Measurements from ENCODE around the gene PDE6D. TPM values are rescaled to one million over a fixed set of nuclear protein-coding genes. Genes with fewer than 3 reads are reported as not detected.

Gene PDE6D
- total RNA-seq, 6 donors from 2014 or later: 10.5 to 22.8 (median 17.4) TPM

- no peak for TF ChIP-seq POLR2AphosphoS5 (IDR thresholded peaks at IDR 0.05)
- no peak for TF ChIP-seq POLR2A (IDR thresholded peaks at IDR 0.05)
- no peak for TF ChIP-seq EP300 (IDR thresholded peaks at IDR 0.05)
- TF ChIP-seq CTCF (IDR thresholded peaks at IDR 0.05): no peak
- Histone ChIP-seq H3K4me3 (no peak overlapping the region), H3K4me1 (no peaks in the 10 kb centered on the region), H3K27me3 (no peaks in the 10 kb centered on the region), H3K36me3 (peaks cover 0 to 12% (median 0%) of the 10 kb centered on the region in 4 donors), H3K9me3 (no peaks in the 10 kb centered on the region), H3K27ac (no peak overlapping the region)
- ATAC-seq (ENCODE audit: low FRiP score in 2 of 2): no peak
- WGBS, 2 donors: 88 to 98% methylated on average over 8 of the region's 8 CpGs
- DNase-seq: no peak
These were observed 35.4 kb upstream of the PDE6D start for GRCh38 chr2:231816327-231817026.

- Histone ChIP-seq H3K4me1 (no peaks in the 10 kb centered on the region), H3K36me3 (peaks cover 11 to 56% (median 35%) of the 10 kb centered on the region in 4 donors)
- TF ChIP-seq CTCF (IDR thresholded peaks at IDR 0.05) (no peak), EP300 (IDR thresholded peaks at IDR 0.05) (no peak), POLR2AphosphoS5 (IDR thresholded peaks at IDR 0.05) (no peak), POLR2A (IDR thresholded peaks at IDR 0.05) (no peak)
These were observed 29.8 kb upstream of the PDE6D start for GRCh38 chr2:231810905-231811304.

DNA sequence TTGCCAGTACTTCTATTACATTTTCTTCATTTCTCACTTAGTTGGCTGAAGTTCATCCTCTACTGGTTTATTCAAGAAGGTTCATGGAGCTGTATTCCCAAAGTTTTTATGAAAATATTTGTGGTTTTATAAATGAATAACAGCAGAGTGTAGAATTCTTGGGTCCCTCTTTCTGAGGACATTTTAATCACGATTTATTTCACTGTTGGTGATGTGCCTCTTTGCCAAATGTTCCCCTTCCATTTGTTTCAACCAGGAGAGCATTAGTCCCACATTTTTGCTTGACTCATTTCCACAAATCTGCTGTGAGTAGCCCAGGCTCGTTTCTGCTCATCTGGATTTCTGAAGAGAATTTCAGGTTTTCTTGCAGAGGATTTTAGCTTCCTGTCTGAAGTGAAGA, 25.9 kb upstream of the PDE6D start:
- no peak for DNase-seq
- Histone ChIP-seq H3K4me1 (no peaks in the 10 kb centered on the region), H3K27me3 (no peaks in the 10 kb centered on the region), H3K36me3 (peaks cover 11 to 69% (median 51%) of the 10 kb centered on the region in 4 donors), H3K9me3 (no peaks in the 10 kb centered on the region), H3K4me3 (no peak overlapping the region), H3K27ac (no peak overlapping the region)
- WGBS, 2 donors: 85 to 87% methylated on average over 2 of the region's 2 CpGs
- ATAC-seq (ENCODE audit: low FRiP score in 2 of 2): no peak
- no peak for TF ChIP-seq CTCF (IDR thresholded peaks at IDR 0.05)
- no peak for TF ChIP-seq EP300 (IDR thresholded peaks at IDR 0.05)
- TF ChIP-seq POLR2A (IDR thresholded peaks at IDR 0.05): no peak
- no peak for TF ChIP-seq POLR2AphosphoS5 (IDR thresholded peaks at IDR 0.05)

More at GRCh38 chr2:231810905-231811304, 29.8 kb upstream of the PDE6D start:
- H3K27ac ChIP-seq: no peak overlapping the region
- DNase-seq: no peak
- H3K9me3 ChIP-seq: no peaks in the 10 kb centered on the region
- H3K4me3 ChIP-seq: no peak overlapping the region
- ATAC-seq (ENCODE audit: low FRiP score in 2 of 2): no peak
- H3K27me3 ChIP-seq: no peaks in the 10 kb centered on the region

DNA sequence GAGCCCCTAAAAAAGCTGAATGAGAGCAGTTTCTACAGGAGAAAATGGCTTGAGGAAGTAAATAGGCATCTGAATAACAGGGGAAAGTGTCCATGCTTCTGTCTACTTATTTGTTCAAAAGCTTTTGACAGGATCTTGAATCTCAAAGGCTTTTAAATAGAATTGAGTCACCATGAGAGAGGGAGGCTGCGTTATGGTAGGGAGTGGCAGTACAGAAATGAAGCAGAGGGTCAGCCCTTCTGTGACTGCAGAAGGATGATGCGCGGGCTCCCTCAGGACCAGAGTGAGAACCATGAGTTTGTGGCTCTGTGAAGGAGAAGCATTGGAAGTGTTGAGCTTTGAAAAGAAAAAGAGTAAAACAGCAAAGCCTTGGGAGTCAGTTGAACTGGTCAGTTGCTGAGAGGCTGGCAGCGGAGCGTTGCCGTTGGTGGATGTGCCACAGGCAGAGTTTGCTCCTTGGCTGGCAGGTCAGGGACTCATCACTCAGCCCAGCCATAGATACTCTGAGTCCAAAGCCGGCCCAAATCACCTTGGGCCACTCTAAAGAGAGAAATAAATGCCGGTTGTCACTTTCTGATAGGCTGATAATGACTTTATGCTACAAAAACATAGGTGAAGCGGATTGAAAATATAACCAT, 22.5 kb upstream of the PDE6D start:
- no peaks in the 10 kb centered on the region for H3K9me3 ChIP-seq
- DNase-seq: peak in 1 of 2 donors; percentile 5
- TF ChIP-seq CTCF (IDR thresholded peaks at IDR 0.05) (no peak), POLR2A (IDR thresholded peaks at IDR 0.05) (no peak), EP300 (IDR thresholded peaks at IDR 0.05) (no peak), POLR2AphosphoS5 (IDR thresholded peaks at IDR 0.05) (no peak)
- H3K27me3 ChIP-seq: no peaks in the 10 kb centered on the region
- H3K4me1 ChIP-seq: no peaks in the 10 kb centered on the region
- H3K27ac ChIP-seq: no peak overlapping the region
- ATAC-seq (ENCODE audit: low FRiP score in 2 of 2): no peak
- peaks cover 18 to 76% (median 52%) of the 10 kb centered on the region in 4 donors for H3K36me3 ChIP-seq
- H3K4me3 ChIP-seq: no peak overlapping the region
- WGBS, 2 donors: 96 to 97% methylated on average over 9 of the region's 9 CpGs

Measured in upper lobe of left lung (tissue), 6 donors.